SK-N-SH treated with all-trans-retinoic acid at 6 μM for 48 hours (cell line): ENCODE results near the gene RAB13.

Source experiments
- RARB ChIP-seq: fragments of 250-450 bp; sonication (Bioruptor Pico); IDR thresholded peaks from 2 replicates; pipeline ENCODE4 v1.8.0; 2021; ENCODE audit warnings: mild to moderate bottlenecking, moderate library complexity
- ZFP30 ChIP-seq: fragments of 450-650 bp; formaldehyde crosslinking; IDR thresholded peaks from 2 replicates; pipeline ENCODE4 v1.5.0; 2022; ENCODE audit warnings: mild to moderate bottlenecking, moderate library complexity
- ZNF565 ChIP-seq: fragments of 450-650 bp; formaldehyde crosslinking; conservative IDR thresholded peaks from 2 replicates; pipeline ENCODE4 v1.5.0; 2020; ENCODE audit warnings: low read depth, mild to moderate bottlenecking, moderate library complexity
- ZNF8 ChIP-seq: fragments of 450-650 bp; formaldehyde crosslinking; IDR thresholded peaks from 2 replicates; pipeline ENCODE4 v1.5.0; 2020; ENCODE audit warnings: mild to moderate bottlenecking, moderate library complexity
- TF ChIP-seq, protein P1 (sequence below): fragments of 250-450 bp; sonication (Bioruptor Pico); IDR thresholded peaks from 2 replicates; pipeline ENCODE4 v1.5.1; 2020; ENCODE audit warnings: low read depth, mild to moderate bottlenecking, moderate library complexity

DNA sequence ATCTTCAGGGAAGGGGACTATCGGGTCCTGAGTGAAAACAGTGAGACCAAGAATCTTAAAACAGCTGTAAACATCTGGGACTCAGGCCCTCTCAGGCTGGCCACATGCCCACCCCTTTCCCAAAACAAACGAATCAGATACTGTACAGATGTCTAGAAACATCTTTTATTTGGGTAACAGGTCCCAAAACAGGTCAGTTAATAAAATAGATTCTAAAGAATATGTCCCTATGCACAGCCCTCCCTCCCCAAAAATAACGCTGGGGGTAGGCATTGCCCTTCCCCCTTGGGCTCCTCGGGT is 27.2 kb downstream of the RAB13 start:
- TF ChIP-seq ZNF8 (CRISPR knock-in tag) (no peak), RARB (CRISPR knock-in tag) (no peak), ZNF565 (no peak), ZFP30 (CRISPR knock-in tag) (no peak)
- TF ChIP-seq, protein P1, sequence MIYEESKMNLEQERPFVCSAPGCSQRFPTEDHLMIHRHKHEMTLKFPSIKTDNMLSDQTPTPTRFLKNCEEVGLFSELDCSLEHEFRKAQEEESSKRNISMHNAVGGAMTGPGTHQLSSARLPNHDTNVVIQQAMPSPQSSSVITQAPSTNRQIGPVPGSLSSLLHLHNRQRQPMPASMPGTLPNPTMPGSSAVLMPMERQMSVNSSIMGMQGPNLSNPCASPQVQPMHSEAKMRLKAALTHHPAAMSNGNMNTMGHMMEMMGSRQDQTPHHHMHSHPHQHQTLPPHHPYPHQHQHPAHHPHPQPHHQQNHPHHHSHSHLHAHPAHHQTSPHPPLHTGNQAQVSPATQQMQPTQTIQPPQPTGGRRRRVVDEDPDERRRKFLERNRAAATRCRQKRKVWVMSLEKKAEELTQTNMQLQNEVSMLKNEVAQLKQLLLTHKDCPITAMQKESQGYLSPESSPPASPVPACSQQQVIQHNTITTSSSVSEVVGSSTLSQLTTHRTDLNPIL (CRISPR knock-in tag) = no peak
